Stimulated activated CD8-positive, alpha-beta memory T cell treated with anti-CD3 and anti-CD28 coated beads, Interleukin-4, amount 100 ng/mL, for 48 hours (primary cell): ENCODE results near the gene U2AF1L4.

Source experiments
- DNase-seq: peaks from one replicate; pipeline ENCODE4 v3.0.0-alpha.2; 2020

Gene U2AF1L4

DNA sequence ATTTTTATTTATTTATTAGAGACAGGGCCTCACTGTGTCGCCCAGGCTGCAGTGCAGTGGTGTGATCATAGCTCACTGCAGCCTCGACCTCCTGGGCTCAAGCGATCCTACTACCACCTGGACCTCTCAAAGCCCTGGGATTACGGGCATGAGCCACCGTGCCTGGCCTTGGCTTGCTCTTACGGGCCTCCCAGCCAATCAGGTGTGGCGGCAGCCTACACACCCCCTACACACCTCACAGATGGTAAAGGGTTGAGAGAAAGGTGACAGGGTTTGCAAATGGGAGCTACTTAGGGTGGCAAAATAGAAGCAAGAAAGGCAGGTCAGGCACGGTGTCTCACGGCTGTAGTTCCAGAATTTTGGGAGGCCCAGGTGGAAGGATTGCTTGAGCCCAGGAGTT is 41.9 kb downstream of the U2AF1L4 start:
- no peak for DNase-seq

DNA sequence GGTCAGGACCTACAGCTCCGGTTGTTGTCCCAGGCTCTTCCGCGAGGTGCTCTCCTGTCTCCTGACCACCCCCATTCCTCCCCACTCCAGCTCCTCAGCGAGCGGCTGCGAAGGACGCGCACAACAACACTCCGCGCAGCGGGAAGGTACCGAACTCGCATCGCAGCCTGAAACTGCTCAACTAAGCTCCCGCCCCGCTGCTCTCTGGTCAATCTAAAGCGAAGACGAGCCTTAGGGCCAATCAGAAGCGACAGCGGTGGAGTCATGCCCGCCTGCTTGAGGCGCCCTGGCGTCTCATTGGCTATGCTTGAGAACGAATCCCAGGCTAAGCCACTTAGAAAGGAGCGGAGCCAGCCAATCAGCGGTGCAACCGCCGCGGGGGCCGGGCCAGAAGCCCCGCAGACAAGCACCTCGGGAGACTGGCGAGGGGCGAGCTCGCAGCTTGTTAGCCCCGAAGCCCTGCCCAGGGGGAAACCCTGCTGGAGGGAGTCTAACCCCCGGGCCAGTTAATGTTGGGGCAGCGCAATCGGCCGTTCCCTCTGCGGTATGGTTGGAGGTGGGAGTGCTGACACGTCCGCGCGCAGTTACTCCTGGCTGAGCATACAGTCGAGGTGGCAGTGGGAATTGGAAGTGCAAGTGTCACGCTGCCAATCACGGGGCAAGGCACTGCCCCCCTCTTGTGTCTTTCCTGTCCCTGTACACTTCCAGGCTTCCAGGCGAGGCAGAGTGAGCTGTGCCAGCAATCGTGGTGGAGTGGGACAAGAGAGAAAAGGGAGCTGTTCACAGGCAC is 42.8 kb downstream of the U2AF1L4 start:
- peak; percentile 93 for DNase-seq

DNA sequence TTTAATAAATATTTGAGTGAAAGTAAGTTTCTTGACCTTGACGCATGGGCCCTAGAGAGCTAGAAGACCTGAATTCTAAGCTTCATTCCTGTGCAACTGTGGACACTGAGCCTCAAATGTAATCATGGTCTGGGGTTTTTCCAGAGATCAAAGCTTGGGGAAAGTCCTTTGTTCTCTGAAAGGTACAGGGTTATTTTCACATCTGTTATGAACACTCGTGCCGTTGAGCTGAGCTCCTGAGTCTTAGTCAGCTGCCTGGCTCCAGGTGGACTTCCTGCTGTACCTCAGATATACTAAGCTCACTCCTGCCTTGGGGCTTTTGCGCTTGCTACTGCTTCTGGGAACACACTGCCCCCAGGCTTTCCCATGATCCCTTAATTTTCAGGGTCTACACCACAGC is 48.4 kb downstream of the U2AF1L4 start:
- DNase-seq = no peak

DNA sequence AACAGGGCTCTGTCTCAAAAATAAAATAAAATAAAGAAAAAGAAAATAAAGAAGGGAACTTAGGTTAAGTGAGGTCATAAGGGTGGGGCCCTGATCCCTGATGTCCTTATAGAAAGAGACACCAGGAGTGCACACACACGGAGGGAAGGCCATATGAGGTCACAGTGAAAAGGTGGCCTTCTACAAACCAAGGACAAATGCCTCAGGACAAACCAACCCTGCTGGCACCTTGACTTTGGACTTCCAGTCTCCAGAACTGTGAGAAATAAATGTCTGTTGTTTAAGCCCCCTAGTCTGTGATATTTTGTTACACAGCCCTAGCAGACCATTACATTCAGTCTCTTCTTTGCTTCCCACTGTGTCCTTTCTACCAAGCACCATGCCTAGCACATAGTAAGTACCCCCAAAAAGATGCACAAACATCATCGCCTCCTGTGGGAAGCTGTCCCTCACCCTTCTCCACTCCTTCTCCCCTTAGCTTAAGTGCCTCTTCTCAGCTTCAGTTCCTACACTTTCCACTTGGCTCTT is 49.3 kb downstream of the U2AF1L4 start:
- no peak for DNase-seq

DNA sequence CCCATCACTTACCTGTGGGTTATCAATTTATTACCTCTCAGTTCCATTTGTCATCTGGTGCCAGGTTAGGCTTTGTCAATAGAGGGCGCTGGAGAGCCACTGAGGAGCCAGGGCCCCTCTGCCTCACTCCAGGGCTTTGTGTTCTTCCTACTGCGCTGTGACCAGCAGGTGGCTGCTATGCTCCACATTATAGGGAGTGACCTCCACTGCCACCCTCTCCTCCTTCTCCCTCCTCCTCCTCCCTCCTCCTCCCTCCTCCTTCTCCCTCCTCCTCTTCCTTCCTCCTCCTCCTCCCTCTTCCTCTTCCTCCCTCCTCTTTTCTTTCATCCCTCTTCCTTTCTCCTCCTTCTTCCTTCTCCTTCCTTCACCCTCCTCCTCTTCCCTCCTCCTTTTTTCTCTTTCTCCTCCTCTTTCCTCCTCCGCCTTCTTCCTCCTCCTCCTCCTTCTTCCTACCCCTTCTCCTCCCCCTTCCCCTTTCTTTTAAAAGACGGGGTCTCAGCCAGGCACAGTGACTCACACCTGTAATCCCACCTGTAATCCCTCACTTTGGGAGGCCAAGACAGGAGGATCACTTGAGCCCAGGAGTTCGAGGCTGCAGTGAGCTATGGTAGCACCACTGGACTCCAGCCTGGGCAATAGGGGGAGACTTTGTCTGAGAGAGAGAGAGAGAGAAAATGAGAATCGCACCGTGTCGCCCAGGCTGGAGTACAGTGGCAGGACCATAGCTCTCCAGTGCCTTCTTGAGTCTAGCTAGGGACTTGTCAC is 51.2 kb downstream of the U2AF1L4 start:
- DNase-seq = peak; percentile 95

DNA sequence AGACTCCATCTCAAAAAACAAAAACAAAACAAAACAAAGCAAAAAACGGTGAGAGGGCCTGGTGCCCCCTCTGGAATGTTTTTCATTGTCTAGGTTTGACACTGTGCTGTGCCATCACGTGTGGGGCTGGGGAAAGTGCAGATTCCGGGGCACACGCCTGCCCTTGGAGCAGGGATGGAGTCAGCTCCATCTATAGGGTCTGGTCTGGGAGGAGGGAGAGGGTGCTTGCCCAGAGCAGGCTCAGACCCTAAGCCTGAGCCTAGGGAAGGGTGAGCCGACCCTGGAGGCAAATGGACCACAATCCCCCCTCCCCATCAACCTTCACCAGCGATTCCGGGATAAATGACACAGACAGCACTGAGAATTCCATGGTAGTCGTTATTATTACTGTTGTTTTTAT is 51.8 kb downstream of the U2AF1L4 start:
- DNase-seq = no peak
